HEK293T (cell line): ENCODE measurements around the gene CITED2.

Source experiments
- CTCF ChIA-PET: fragments of 350-600 bp; formaldehyde crosslinking; extraction: SDS; loops from one replicate; lab custom pipeline; 2021; ENCODE audit warnings: antibody characterized with exemption, inconsistent platforms; lab: Yijun Ruan, JAX
- POLR2A ChIA-PET: fragments of 350-600 bp; formaldehyde crosslinking; extraction: SDS; loops from one replicate; lab custom pipeline; 2020; ENCODE audit warnings: antibody characterized with exemption, inconsistent platforms; lab: Yijun Ruan, JAX
- DNase-seq: peaks from one replicate; pipeline ENCODE4 v3.0.0; 2012; ENCODE audit warnings: mixed read lengths; ENCODE audit errors: extremely low spot score
- ARNT ChIP-seq: fragments of 450-650 bp; IDR thresholded peaks from 2 replicates; pipeline ENCODE4 v1.6.1; 2017; ENCODE audit warnings: mild to moderate bottlenecking
- BHLHE40 ChIP-seq: fragments of 450-650 bp; IDR thresholded peaks from 2 replicates; pipeline ENCODE4 v1.6.1; 2016; ENCODE audit warnings: mild to moderate bottlenecking, moderate library complexity, borderline replicate concordance
- CTBP1 ChIP-seq: fragments of 450-650 bp; IDR thresholded peaks from 2 replicates; pipeline ENCODE4 v1.6.1; 2016; ENCODE audit warnings: borderline replicate concordance
- ELF4 ChIP-seq: fragments of 450-650 bp; IDR thresholded peaks from 2 replicates; pipeline ENCODE4 v1.6.1; 2017; ENCODE audit warnings: antibody characterized with exemption
- FOXA1 ChIP-seq: fragments of 450-650 bp; IDR thresholded peaks from 2 replicates; pipeline ENCODE4 v1.6.1; 2016; ENCODE audit warnings: mild to moderate bottlenecking
- FOXK2 ChIP-seq: fragments of 450-650 bp; IDR thresholded peaks from 2 replicates; pipeline ENCODE4 v1.6.1; 2016; ENCODE audit warnings: mild to moderate bottlenecking
- FOXM1 ChIP-seq: fragments of 450-650 bp; IDR thresholded peaks from 2 replicates; pipeline ENCODE4 v1.6.1; 2017; ENCODE audit warnings: mild to moderate bottlenecking, borderline replicate concordance
- HDGF ChIP-seq: fragments of 450-650 bp; IDR thresholded peaks from 2 replicates; pipeline ENCODE4 v1.6.1; 2017; ENCODE audit warnings: antibody characterized with exemption, borderline replicate concordance
- L3MBTL2 ChIP-seq: fragments of 450-650 bp; conservative IDR thresholded peaks from 2 replicates; pipeline ENCODE4 v1.6.1; 2016; ENCODE audit warnings: mild to moderate bottlenecking
- LEF1 ChIP-seq: fragments of 450-650 bp; IDR thresholded peaks from 2 replicates; pipeline ENCODE4 v1.6.1; 2017; ENCODE audit warnings: mild to moderate bottlenecking, borderline replicate concordance
- NFRKB ChIP-seq: fragments of 450-650 bp; IDR thresholded peaks from 2 replicates; pipeline ENCODE4 v1.6.1; 2016; ENCODE audit warnings: mild to moderate bottlenecking, moderate library complexity
- PKNOX1 ChIP-seq: fragments of 450-650 bp; IDR thresholded peaks from 2 replicates; pipeline ENCODE4 v1.6.1; 2016
- SP1 ChIP-seq: fragments of 450-650 bp; IDR thresholded peaks from 2 replicates; pipeline ENCODE4 v1.6.1; 2017
- SUZ12 ChIP-seq: fragments of 450-650 bp; IDR thresholded peaks from 2 replicates; pipeline ENCODE4 v1.6.1; 2016; ENCODE audit warnings: mild to moderate bottlenecking
- TARDBP ChIP-seq: fragments of 450-650 bp; IDR thresholded peaks from 2 replicates; pipeline ENCODE4 v1.6.1; 2016
- ZNF384 ChIP-seq: fragments of 450-650 bp; IDR thresholded peaks from 2 replicates; pipeline ENCODE4 v1.6.1; 2016

The CITED2 gene

GRCh38 chr6:139343052-139343750 lies 31.2 kb downstream of the CITED2 start:
- ChIA-PET POLR2A (no interaction called here), CTCF (no interaction called here)
- no peak for DNase-seq
- TF ChIP-seq BHLHE40 (no peak), FOXK2 (no peak), LEF1 (no peak), ZNF384 (no peak), SUZ12 (no peak), FOXA1 (no peak), TARDBP (no peak)

GRCh38 chr6:139341060-139341459 lies 33.4 kb downstream of the CITED2 start:
- ChIA-PET POLR2A (no interaction called here), CTCF (interaction anchor here (0.6 kb wide), 1 partner anchor 95 kb away, joined by 6 read pairs; no protein-coding TSS in a partner anchor)
- no peak for DNase-seq
- TF ChIP-seq CTBP1 (no peak), L3MBTL2 (no peak), SUZ12 (no peak), HDGF (no peak), FOXA1 (no peak), ZNF384 (no peak), FOXM1 (no peak)

GRCh38 chr6:139338795-139339194 lies 35.7 kb downstream of the CITED2 start:
- ChIA-PET POLR2A (no interaction called here), CTCF (no interaction called here)
- DNase-seq: no peak
- TF ChIP-seq ELF4 (no peak), CTBP1 (no peak), ZNF384 (no peak), BHLHE40 (no peak), FOXM1 (no peak), FOXK2 (no peak), NFRKB (no peak), L3MBTL2 (no peak)

- no peak for DNase-seq
- ChIA-PET CTCF (interaction anchor here (0.7 kb wide), 1 partner anchor 66 kb away, joined by 3 read pairs; no protein-coding TSS in a partner anchor), POLR2A (no interaction called here)
- TF ChIP-seq SUZ12 (no peak), FOXK2 (no peak), FOXM1 (no peak), CTBP1 (no peak), SP1 (no peak), ARNT (no peak), BHLHE40 (no peak), TARDBP (no peak), NFRKB (no peak), ELF4 (no peak), HDGF (no peak), FOXA1 (no peak), L3MBTL2 (no peak)
Measured at GRCh38 chr6:139337830-139338229, 36.6 kb downstream of the CITED2 start.

GRCh38 chr6:139337001-139337400 lies 37.4 kb downstream of the CITED2 start:
- no peak for DNase-seq
- ChIA-PET POLR2A (no interaction called here), CTCF (no interaction called here)
- TF ChIP-seq ZNF384 (no peak), FOXM1 (no peak), SUZ12 (no peak)

GRCh38 chr6:139336488-139336887 lies 38.0 kb downstream of the CITED2 start:
- no peak for DNase-seq
- ChIA-PET POLR2A (no interaction called here), CTCF (interaction anchor here (0.6 to 0.7 kb wide), 2 partner anchors 14 to 308 kb away, joined by 4 to 9 read pairs; no protein-coding TSS in a partner anchor)
- TF ChIP-seq HDGF: no peak

GRCh38 chr6:139335447-139336210 lies 38.8 kb downstream of the CITED2 start:
- no peak for DNase-seq
- TF ChIP-seq ELF4 (no peak), NFRKB (no peak), FOXA1 (no peak), FOXK2 (no peak), SP1 (no peak), SUZ12 (no peak), PKNOX1 (no peak), HDGF (no peak), TARDBP (no peak), CTBP1 (no peak), L3MBTL2 (no peak), ZNF384 (no peak), BHLHE40 (no peak), ARNT (no peak), LEF1 (no peak), FOXM1 (no peak)
- POLR2A ChIA-PET: interaction anchor here (0.6 kb wide), 1 partner anchor 12 kb away, joined by 3 read pairs; no protein-coding TSS in a partner anchor
- CTCF ChIA-PET: interaction anchor here (0.6 to 0.7 kb wide), 3 partner anchors 12 to 309 kb away, joined by 4 to 9 read pairs (median 6); no protein-coding TSS in a partner anchor
